ENCODE data around the gene PPM1M.
A peak's percentile ranks its signal among the peaks of the same experiment; 100 is the strongest.

Gene PPM1M

GRCh38 chr3:52246264-52246620, 683 bp downstream of the PPM1M start:
- H3K9ac ChIP-seq (ENCODE audit: low read length) = peak overlapping the region; percentile 45; the same call in 1 of the 2 replicates
- TF ChIP-seq EZH2 (IDR thresholded peaks at IDR 0.05; ENCODE audit: borderline replicate concordance, low read length) (no peak), CTCF (IDR thresholded peaks at IDR 0.05; ENCODE audit: low read length) (no peak)

GRCh38 chr3:52246728-52247408, 1.3 kb downstream of the PPM1M start:
- Histone ChIP-seq H3K79me2 (ENCODE audit: insufficient read depth, low read length) (no peaks in the 10 kb centered on the region), H3K4me2 (ENCODE audit: low read length) (peak overlapping the region; percentile 97; the same call in 1 of the 2 replicates), H3K27me3 (ENCODE audit: insufficient read depth, low read length) (no peaks in the 10 kb centered on the region), H3K36me3 (ENCODE audit: insufficient read depth, low read length) (peaks cover 28% of the 10 kb centered on the region), H2AFZ (ENCODE audit: low read length) (no peak overlapping the region), H3K9me3 (ENCODE audit: low read length) (no peaks in the 10 kb centered on the region), H4K20me1 (ENCODE audit: insufficient read depth, low read length) (no peaks in the 10 kb centered on the region), H3F3A (ENCODE audit: insufficient read depth, low read length) (no peaks in the 10 kb centered on the region), H3K9me2 (ENCODE audit: low read depth, low read length) (no peaks in the 10 kb centered on the region), H3K4me1 (ENCODE audit: insufficient read depth, low read length, severe bottlenecking) (peaks cover 27% of the 10 kb centered on the region), H3K27ac (ENCODE audit: low read depth, low read length, poor library complexity, severe bottlenecking) (peak overlapping the region; percentile 3), H3K4me3 (ENCODE audit: low read depth, low read length, poor library complexity, severe bottlenecking) (peak overlapping the region; percentile 66), H3K9ac (ENCODE audit: low read length) (no peak overlapping the region; the same call in 1 of the 2 replicates)
- TF ChIP-seq EZH2 (IDR thresholded peaks at IDR 0.05; ENCODE audit: borderline replicate concordance, low read length) = no peak
- no peak for TF ChIP-seq CTCF (IDR thresholded peaks at IDR 0.05; ENCODE audit: low read length)

More at GRCh38 chr3:52246264-52246620, 683 bp downstream of the PPM1M start:
- H3K9me3 ChIP-seq (ENCODE audit: low read length) = no peaks in the 10 kb centered on the region
- peak overlapping the region; percentile 97 for H3K4me2 ChIP-seq (ENCODE audit: low read length)
- no peaks in the 10 kb centered on the region for H3F3A ChIP-seq (ENCODE audit: insufficient read depth, low read length)
- no peaks in the 10 kb centered on the region for H3K27me3 ChIP-seq (ENCODE audit: insufficient read depth, low read length)
- no peaks in the 10 kb centered on the region for H3K79me2 ChIP-seq (ENCODE audit: insufficient read depth, low read length)
- peaks cover 22% of the 10 kb centered on the region; the same call in 1 of the 2 replicates for H3K36me3 ChIP-seq (ENCODE audit: insufficient read depth, low read length)
- H2AFZ ChIP-seq (ENCODE audit: low read length) = no peak overlapping the region
- H3K4me3 ChIP-seq (ENCODE audit: low read depth, low read length, poor library complexity, severe bottlenecking) = peak overlapping the region; percentile 66
- H3K4me1 ChIP-seq (ENCODE audit: insufficient read depth, low read length, severe bottlenecking) = peaks cover 27% of the 10 kb centered on the region
- peak overlapping the region; percentile 3 for H3K27ac ChIP-seq (ENCODE audit: low read depth, low read length, poor library complexity, severe bottlenecking)
- no peaks in the 10 kb centered on the region for H3K9me2 ChIP-seq (ENCODE audit: low read depth, low read length)
- H4K20me1 ChIP-seq (ENCODE audit: insufficient read depth, low read length) = no peaks in the 10 kb centered on the region

GRCh38 chr3:52247409-52248164, 2.0 kb downstream of the PPM1M start:
- H3K4me1 ChIP-seq (ENCODE audit: insufficient read depth, low read length, severe bottlenecking) = peaks cover 27% of the 10 kb centered on the region
- H3K36me3 ChIP-seq (ENCODE audit: insufficient read depth, low read length) = peaks cover 35% of the 10 kb centered on the region
- H3K9ac ChIP-seq (ENCODE audit: low read length) = no peak overlapping the region
- no peaks in the 10 kb centered on the region for H3F3A ChIP-seq (ENCODE audit: insufficient read depth, low read length)
- H3K27me3 ChIP-seq (ENCODE audit: insufficient read depth, low read length) = no peaks in the 10 kb centered on the region
- H3K4me3 ChIP-seq (ENCODE audit: low read depth, low read length, poor library complexity, severe bottlenecking) = no peak overlapping the region
- no peak overlapping the region for H3K4me2 ChIP-seq (ENCODE audit: low read length)
- TF ChIP-seq EZH2 (IDR thresholded peaks at IDR 0.05; ENCODE audit: borderline replicate concordance, low read length) (no peak), CTCF (IDR thresholded peaks at IDR 0.05; ENCODE audit: low read length) (no peak)
- H3K9me3 ChIP-seq (ENCODE audit: low read length) = no peaks in the 10 kb centered on the region
- H3K9me2 ChIP-seq (ENCODE audit: low read depth, low read length) = no peaks in the 10 kb centered on the region
- no peaks in the 10 kb centered on the region for H4K20me1 ChIP-seq (ENCODE audit: insufficient read depth, low read length)
- H2AFZ ChIP-seq (ENCODE audit: low read length) = no peak overlapping the region
- no peaks in the 10 kb centered on the region for H3K79me2 ChIP-seq (ENCODE audit: insufficient read depth, low read length)
- H3K27ac ChIP-seq (ENCODE audit: low read depth, low read length, poor library complexity, severe bottlenecking) = no peak overlapping the region

Measured in OCI-LY1 (cell line).